HG03460 (cell line): Measurements from ENCODE around the gene PGF.
"Not testable (repeated sequence)": the region's sequence is repeated elsewhere in the genome, so short reads cannot be mapped to it uniquely, and the experiment has no call there.

ENCODE experiments used
- ATAC-seq: cut with Tn5 transposase; IDR thresholded peaks from one replicate; pipeline ENCODE4 v1.9.1; 2021; ENCODE audit not compliant: unreplicated experiment

PGF gene

GRCh38 chr14:74955229-74956026 is at the start of gene PGF:
Gene PGF (minus strand): TSS chr14:74955597. CDS start chr14:74955242, 355 bp downstream.
- no peak for ATAC-seq

DNA sequence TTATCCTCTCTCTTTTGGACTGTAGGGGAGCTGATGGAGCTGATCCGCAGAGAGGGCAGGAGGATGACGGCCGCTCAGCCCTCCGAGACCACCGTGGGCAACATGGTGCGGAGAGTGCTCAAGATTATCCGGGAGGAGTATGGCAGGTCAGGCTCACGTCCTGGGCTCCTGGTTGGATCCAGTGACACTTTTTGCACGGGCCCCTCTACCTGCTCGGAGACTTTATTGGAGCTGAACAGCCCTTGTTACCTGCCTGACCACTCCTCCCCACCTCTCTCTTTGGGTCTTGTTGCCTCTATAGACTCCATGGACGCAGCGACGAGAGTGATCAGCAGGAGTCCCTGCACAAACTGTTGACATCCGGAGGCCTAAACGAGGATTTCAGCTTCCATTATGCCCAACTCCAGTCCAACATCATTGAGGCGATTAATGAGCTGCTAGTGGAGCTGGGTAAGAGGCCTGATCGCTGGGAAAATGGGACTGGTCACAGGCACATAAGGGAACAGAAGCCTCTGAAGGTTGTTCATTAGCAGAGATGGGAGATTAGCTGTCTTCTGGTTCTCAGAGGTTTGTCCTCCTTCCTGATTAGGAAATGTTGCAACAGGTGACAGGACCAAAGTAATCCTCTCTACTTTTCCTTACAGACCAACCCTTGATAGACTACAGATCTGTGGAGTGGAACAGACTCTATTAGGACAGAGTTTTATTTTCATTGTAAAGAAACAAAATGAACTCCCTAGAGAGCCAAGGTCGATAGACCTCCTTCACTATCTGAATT is 48.0 kb upstream of the PGF start:
- no peak for ATAC-seq

DNA sequence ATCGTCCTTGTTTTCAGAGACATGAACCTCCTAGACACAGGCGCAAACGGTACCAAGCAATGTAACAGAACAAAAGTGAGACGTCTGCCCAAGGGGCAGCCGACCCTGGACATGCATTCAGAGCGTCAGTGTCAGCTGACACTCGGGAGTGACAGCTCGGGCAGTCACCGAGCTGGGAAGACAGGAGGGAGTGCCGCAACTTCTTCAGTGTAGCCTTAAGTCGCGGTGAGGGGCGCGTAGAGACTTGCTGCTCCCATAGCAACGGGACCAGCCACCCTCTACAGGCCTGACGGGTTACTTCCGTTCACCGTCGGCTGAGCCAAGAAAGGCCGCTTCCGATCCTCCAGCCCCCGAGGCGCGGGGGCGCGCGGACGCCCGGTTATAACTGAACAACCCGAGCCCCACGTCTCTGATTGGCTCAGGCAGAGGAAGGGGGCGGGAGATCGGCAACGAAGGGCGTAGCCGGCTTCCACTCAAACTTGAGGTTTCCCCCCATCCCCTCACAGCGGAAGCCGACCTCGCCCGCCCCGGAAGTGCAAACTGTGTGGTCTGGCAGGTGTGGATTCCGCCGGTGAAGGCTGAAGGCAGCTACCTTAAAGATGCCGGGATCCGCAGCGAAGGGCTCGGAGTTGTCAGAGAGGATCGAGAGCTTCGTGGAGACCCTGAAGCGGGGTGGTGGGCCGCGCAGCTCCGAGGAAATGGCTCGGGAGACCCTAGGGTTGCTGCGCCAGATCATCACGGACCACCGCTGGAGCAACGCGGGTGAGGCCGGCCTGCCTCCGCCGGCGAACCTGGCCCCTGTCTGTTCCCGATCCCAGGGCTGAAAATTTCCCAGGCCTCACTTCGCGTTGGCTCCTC is 47.2 kb upstream of the PGF start, which contains the start of gene EIF2B2:
Gene EIF2B2, plus strand, starts transcription at position 530 of the 858 bp plus-strand sequence. Its CDS starts 70 bp downstream, at position 600.
- peak; percentile 96 for ATAC-seq

DNA sequence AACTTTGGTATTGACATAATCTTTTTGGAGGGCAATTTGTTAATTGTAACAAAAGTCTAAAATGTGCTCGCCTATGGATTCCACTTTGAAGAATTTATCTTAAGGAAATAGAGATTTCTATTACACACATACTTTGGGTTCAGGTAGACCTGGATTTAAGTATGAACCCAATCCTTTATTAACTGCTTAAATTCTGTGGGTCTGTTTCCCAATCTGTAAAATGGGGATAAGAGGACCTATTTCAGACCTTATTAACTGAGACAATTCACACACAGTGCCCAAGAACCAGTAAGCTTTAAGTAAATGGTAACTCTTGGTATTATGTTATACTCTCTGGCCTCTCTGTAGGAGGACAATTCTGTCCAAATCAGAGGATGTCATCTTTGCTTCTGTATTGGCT is 46.5 kb upstream of the PGF start:
- no peak for ATAC-seq

DNA sequence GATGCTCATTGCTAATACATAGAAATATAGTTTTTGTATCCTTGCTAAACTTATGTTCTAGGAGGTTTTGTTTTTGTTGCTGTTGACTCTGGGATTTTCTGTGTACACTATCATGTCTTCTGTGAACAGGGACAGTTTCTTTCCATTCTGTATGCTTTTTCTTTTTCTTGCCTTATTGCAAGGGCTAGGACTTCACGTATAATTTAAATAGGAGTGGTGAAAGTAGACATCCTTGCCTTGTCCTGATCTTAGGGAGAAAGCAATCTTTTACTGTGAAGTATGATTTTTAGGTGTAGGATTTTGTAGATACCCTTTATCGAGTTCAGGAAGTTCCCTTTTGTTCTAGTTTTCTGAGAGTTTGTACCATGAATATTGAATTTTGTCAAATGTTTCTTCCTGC is 45.9 kb upstream of the PGF start:
- ATAC-seq: no peak

DNA sequence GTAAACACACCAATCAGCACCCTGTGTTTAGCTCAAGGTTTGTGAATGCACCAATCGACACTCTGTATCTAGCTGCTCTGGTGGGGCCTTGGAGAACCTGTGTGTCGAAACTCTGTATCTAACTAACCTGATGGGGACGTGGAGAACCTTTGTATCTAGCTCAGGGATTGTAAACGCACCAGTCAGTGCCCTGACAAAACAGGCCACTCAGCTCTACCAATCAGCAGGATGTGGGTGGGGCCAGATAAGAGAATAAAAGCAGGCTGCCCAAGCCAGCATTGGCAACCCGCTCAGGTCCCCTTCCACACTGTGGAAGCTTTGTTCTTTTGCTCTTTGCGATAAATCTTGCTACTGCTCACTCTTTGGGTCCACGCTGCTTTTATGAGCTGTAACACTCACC is 40.4 kb upstream of the PGF start:
- not testable (repeated sequence) for ATAC-seq

GRCh38 chr14:74994182-74994581 is 38.8 kb upstream of the PGF start:
- not testable (repeated sequence) for ATAC-seq

- ATAC-seq: no peak
Measured at GRCh38 chr14:74988993-74989392, 33.6 kb upstream of the PGF start.

GRCh38 chr14:74988131-74988530 is 32.7 kb upstream of the PGF start:
- no peak for ATAC-seq

GRCh38 chr14:74985806-74986205 is 30.4 kb upstream of the PGF start:
- ATAC-seq: no peak

DNA sequence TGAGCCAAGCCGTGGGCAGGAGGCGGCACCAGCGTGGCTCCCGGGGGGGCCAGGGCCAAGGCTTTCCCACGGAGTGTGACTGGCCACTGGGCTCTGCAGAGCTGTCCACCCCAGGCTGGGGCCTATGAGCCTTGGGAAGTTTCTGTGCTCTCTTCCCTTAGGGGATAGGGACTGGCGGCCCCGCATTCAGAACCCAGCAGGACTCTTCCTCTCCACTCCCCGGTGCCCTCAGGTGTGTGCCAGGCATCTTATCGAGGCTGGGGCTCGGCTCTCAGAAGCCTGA is 29.6 kb upstream of the PGF start:
- ATAC-seq: no peak

GRCh38 chr14:74984236-74985027 is 29.0 kb upstream of the PGF start:
- no peak for ATAC-seq

- no peak for ATAC-seq
Measured at GRCh38 chr14:74983343-74983742, 27.9 kb upstream of the PGF start.

DNA sequence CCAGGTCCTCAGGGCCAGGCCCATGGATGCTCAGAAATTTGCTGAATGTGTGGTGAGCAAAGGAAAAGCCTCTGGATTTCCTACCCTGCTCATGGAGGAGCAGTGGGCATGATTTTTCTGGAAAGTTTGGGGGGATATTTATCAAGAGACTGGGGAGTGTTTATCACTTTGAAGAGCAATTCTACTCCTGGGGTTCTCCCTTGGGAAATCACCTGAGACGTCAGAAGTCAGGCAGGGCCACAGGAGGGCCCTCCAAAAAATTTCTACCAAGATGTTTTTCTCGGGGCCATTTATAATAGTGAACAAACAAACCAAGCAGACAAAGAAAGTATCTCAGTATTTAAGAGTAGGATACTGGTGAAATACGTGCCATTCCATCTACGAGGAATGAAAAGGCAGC is 27.3 kb upstream of the PGF start:
- no peak for ATAC-seq

GRCh38 chr14:74981833-74982232 is 26.4 kb upstream of the PGF start:
- ATAC-seq: no peak

DNA sequence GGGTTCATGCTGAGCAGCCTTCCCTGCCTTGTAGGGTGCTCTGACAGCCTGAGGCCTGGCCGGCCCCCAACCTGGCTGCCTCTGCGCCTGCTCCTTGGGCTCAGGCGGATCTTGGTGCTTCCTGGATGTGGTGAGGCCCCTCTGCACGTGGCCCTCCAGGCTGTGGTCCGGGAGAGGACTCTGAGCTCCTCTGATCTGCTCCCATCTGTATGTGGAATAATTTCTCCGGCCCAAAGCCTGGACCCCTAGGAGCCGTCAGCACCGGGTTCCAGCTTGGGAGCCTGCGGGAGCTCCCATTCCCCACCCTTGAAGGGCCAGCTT is 26.0 kb upstream of the PGF start:
- no peak for ATAC-seq

DNA sequence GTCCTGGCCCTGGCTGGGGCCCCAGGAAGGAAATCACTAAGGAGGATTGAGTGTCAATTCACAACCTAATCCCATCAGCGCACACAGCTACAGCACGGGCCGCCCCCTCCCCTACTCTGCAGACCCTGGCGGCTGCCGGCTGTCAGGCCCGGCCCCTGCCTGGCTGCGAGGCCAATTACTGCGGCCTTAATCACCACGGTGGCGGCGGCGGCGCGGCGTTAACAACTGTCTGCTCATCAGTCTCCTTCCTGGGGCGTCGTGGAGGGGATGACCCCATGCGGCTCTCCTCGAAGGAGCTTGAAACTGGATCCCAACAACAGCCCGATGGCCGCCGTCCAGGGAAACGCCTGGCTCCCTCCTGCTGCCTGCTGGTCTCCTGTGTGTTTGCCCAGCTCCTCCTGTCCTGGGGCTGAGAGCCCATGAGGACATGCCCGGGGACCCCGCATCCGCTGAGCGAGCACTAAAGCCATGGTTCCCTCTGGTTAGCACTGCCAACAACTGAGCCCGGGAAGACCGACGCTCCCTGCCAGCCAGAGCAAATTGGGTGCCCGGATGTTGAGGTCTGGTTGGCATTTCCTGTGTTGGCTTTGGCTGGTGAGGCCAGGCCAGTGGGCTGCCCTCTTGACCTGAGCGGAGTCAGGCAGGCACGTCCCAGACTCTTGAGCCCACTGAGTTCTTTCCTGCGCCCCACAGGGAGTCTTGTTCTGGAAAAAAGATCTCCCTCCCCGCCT is 25.5 kb upstream of the PGF start:
- no peak for ATAC-seq

- no peak for ATAC-seq
Measured at GRCh38 chr14:74980398-74980730, 25.0 kb upstream of the PGF start.

DNA sequence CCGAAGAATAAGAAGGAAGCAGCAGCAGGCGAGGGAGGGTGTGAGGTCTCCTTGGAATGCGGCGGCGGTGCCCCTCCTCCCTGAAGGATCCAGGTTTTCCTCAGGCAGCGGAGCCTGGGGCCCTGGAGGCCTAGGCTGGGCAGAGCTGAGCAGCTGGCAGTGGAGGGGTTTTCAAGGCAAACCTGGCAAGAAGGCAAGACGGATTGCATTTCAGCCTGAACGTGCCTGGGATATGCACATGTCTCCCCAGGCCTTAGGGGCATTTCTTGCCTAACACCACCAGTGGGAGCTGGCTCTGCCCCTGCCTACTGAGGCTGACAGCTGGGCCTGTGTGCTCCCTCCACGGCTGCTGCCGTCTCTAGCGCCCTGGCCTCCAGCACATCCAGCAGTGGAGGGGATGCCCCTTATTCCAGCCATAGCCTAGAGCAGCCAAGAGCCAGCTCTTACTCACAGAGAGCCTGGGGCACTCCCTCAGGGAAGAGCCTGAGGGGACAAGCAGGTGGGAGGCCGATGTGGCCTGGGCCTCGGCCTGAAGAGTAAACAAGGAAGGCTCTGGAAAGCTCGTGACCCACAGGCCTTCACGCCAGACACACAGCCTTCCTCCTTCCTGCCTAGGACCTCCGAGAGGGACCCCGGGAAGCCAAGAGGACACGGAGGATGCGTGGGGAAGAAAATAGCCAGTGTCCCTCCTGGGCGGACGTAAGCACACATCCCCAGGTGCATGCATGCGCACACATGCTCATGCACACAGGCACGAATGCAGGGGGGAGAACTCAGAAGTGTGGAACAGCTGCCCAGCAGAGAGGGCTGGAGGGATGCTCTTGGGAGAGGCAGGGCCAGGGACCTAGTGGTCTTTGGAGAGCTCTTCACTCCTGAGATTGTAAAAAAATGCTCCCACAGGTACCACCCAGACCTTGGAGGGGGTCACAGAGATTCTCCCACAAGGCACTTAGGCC is 24.3 kb upstream of the PGF start:
- ATAC-seq: no peak
